Upper lobe of right lung (tissue), 1 donor: Measurements from ENCODE around the gene SLC1A4. TPM values are rescaled to one million over a fixed set of nuclear protein-coding genes. Genes with fewer than 3 reads are reported as not detected.

Source experiments
- ATAC-seq: fragments of 200-7000 bp; cut with Tn5 transposase; one replicate; pipeline ENCODE4 v1.9.1; 2020; ENCODE audit warnings: mild to moderate bottlenecking, moderate library complexity
- DNase-seq: peaks from one replicate; pipeline ENCODE4 v3.0.0-alpha.2; 2020
- H3K27ac ChIP-seq: fragments of 200-600 bp; one replicate; pipeline ENCODE4 v1.8.0; 2022
- H3K27me3 ChIP-seq: fragments of 200-600 bp; one replicate; pipeline ENCODE4 v1.8.0; 2022; ENCODE audit warnings: mild to moderate bottlenecking
- H3K36me3 ChIP-seq: fragments of 200-600 bp; one replicate; pipeline ENCODE4 v1.8.0; 2022
- H3K4me1 ChIP-seq: fragments of 200-600 bp; one replicate; pipeline ENCODE4 v1.8.0; 2022
- H3K4me3 ChIP-seq: fragments of 200-600 bp; one replicate; pipeline ENCODE4 v1.8.0; 2022; ENCODE audit warnings: mild to moderate bottlenecking
- H3K9me3 ChIP-seq: fragments of 200-600 bp; one replicate; pipeline ENCODE4 v1.8.0; 2022
- intact Hi-C: fragments of 100-400 bp; cut with DNase I; formaldehyde crosslinking; loops from one replicate; pipeline ENCODE4 v1.11.0; 2022
- total RNA-seq: library from RNA; stranded (reverse); fragmentation: NEBNext Ultra II Directional; extraction: Animal tissue kit (Norgen Biotek cat#: 25700); gene quantifications from one replicate; pipeline ENCODE4 v1.2.1, GENCODE V29; 2021
- TF ChIP-seq, protein P1 (sequence below): fragments of 200-600 bp; IDR thresholded peaks from one replicate; pipeline ENCODE4 v1.8.0; 2022; ENCODE audit warnings: antibody characterized with exemption
- donor health status: DM: no; HTN: yes; CAD: no; lungs with severe emphysema.

The SLC1A4 gene
- total RNA-seq, 1 donor from 2014 or later: 12.2 TPM

DNA sequence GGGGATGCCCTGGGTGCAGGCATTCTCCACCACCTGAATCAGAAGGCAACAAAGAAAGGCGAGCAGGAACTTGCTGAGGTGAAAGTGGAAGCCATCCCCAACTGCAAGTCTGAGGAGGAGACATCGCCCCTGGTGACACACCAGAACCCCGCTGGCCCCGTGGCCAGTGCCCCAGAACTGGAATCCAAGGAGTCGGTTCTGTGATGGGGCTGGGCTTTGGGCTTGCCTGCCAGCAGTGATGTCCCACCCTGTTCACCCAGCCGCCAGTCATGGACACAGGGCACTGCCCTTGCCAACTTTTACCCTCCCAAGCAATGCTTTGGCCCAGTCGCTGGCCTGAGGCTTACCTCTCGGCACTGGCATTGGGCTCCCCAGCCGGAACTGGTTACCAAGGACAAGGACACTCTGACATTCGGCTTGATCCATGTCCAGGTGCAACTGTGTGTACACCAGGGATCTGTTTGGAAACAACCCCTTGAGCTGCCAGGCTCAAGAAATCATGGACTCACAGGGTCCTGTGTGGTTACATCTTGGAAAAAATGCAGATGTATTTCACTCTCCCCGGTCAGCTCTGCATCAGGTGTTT lies 31.8 kb downstream of the SLC1A4 start:
- no peaks in the 10 kb centered on the region for H3K9me3 ChIP-seq
- no peaks in the 10 kb centered on the region for H3K27me3 ChIP-seq
- peaks cover 6% of the 10 kb centered on the region for H3K4me1 ChIP-seq
- no peak overlapping the region for H3K4me3 ChIP-seq
- ATAC-seq (no peak), DNase-seq (no peak)
- no peak overlapping the region for H3K27ac ChIP-seq
- H3K36me3 ChIP-seq: peaks cover 8% of the 10 kb centered on the region
- intact Hi-C loops: no loop called here
- TF ChIP-seq, protein P1, sequence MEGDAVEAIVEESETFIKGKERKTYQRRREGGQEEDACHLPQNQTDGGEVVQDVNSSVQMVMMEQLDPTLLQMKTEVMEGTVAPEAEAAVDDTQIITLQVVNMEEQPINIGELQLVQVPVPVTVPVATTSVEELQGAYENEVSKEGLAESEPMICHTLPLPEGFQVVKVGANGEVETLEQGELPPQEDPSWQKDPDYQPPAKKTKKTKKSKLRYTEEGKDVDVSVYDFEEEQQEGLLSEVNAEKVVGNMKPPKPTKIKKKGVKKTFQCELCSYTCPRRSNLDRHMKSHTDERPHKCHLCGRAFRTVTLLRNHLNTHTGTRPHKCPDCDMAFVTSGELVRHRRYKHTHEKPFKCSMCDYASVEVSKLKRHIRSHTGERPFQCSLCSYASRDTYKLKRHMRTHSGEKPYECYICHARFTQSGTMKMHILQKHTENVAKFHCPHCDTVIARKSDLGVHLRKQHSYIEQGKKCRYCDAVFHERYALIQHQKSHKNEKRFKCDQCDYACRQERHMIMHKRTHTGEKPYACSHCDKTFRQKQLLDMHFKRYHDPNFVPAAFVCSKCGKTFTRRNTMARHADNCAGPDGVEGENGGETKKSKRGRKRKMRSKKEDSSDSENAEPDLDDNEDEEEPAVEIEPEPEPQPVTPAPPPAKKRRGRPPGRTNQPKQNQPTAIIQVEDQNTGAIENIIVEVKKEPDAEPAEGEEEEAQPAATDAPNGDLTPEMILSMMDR: no peak

DNA sequence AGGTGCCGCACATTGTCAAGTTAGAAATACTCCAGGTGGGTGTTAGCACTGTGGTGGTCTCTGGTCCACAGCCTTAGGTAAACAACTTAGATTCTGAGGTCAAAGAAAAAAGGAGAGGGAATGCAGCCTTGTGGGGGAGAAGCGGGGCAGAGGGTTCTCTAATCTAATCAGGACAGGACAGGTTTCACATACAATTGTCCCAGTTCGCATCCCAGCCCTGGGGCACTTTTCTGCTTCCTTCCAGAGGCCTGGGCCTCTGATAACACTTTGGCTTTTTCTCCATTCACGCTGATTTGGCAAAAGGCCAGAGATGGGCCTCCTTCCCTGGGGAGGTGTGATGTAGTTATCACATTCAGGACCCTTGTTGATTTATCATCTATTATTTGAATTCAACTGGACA lies 32.5 kb downstream of the SLC1A4 start:
- Histone ChIP-seq H3K9me3 (no peaks in the 10 kb centered on the region), H3K36me3 (peaks cover 8% of the 10 kb centered on the region), H3K4me3 (no peak overlapping the region), H3K27me3 (no peaks in the 10 kb centered on the region), H3K4me1 (peaks cover 6% of the 10 kb centered on the region), H3K27ac (no peak overlapping the region)
- DNase-seq (no peak), ATAC-seq (no peak)
- TF ChIP-seq, protein P1: no peak
- intact Hi-C loops: no loop called here

DNA sequence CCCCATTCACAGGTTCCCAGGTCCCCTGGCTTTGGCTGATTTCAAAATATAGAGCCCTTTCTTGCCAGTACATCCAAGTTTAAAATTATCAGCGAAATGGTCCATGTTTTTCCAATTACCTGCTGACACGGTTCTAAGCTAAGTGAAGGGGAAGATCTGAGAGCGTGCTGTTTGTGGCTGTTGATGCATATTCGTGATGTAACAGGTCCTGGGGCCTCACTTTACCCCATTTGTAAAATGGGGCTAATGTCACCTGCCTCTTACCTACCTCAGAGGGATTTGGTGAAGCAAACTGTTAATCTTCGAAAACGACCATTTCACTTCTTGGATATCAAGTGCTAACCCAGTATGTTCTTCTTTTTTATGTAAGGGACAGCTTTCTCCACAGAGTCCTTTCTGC lies 33.0 kb downstream of the SLC1A4 start:
- no peak overlapping the region for H3K27ac ChIP-seq
- H3K4me1 ChIP-seq: peaks cover 6% of the 10 kb centered on the region
- no peaks in the 10 kb centered on the region for H3K9me3 ChIP-seq
- TF ChIP-seq, protein P1: no peak
- ATAC-seq (no peak), DNase-seq (no peak)
- H3K27me3 ChIP-seq: no peaks in the 10 kb centered on the region
- H3K4me3 ChIP-seq: no peak overlapping the region
- peaks cover 8% of the 10 kb centered on the region for H3K36me3 ChIP-seq
- intact Hi-C loops: no loop called here

DNA sequence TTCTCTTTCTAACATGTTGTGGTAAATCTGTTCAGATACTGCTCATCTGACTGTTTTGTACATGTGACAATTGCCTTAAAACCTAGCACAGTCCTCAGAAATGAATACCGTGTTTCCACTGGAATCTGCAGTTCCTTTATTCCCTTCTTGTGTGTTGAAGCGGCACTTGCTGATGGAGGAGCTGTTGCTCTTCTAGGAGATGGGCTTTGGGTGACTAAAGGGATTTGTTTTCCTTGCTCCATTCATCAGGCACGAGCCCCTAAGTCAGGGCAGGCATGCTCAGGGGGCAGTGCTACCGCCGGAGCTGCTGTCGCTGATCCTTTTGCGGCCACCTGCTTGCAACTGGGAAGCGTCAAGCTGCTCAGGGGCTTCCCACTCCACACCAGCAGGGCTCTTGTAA lies 34.5 kb downstream of the SLC1A4 start:
- Histone ChIP-seq H3K27ac (no peak overlapping the region), H3K27me3 (no peaks in the 10 kb centered on the region), H3K4me3 (no peak overlapping the region), H3K36me3 (peaks cover 2% of the 10 kb centered on the region), H3K4me1 (peaks cover 5% of the 10 kb centered on the region), H3K9me3 (no peaks in the 10 kb centered on the region)
- DNase-seq (no peak), ATAC-seq (no peak)
- intact Hi-C loops: no loop called here
- TF ChIP-seq, protein P1: no peak

- TF ChIP-seq, protein P1: no peak
- intact Hi-C loops: no loop called here
- no peak for DNase-seq
Measured at GRCh38 chr2:65024149-65024829, 35.1 kb downstream of the SLC1A4 start.

More at GRCh38 chr2:65024149-65024829, 35.1 kb downstream of the SLC1A4 start:
- H3K36me3 ChIP-seq: no peaks in the 10 kb centered on the region
- H3K27me3 ChIP-seq: no peaks in the 10 kb centered on the region
- no peak for ATAC-seq
- H3K4me3 ChIP-seq: no peak overlapping the region
- peaks cover 5% of the 10 kb centered on the region for H3K4me1 ChIP-seq
- no peaks in the 10 kb centered on the region for H3K9me3 ChIP-seq
- H3K27ac ChIP-seq: no peak overlapping the region
